NCI-H774 (cell line): Measurements from ENCODE around the gene TAF11L3.
"Not testable (repeated sequence)": the region's sequence is repeated elsewhere in the genome, so short reads cannot be mapped to it uniquely, and the experiment has no call there.

Source experiments
- DNase-seq: peaks from one replicate; lab custom pipeline; 2025; lab: John Stamatoyannopoulos, UW

The TAF11L3 gene

DNA sequence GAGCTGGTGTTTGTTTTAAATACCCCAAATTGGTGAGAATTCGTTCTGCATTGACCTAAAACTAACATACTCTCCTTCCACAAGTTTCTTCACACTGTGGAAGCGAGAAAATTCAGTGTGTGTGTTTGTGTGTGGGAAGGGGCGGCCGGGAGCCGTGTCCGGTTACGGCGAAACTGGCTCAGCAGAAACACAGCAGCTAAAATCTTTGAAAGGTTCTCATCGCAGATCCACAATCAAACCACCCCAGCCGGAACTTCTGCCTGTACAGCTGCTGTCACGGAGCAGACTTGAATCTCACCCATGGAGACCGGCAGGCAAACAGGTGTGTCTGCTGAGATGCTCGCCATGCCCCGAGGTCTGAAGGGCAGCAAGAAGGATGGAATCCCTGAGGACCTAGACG is at the start of gene TAF11L3:
Gene TAF11L3 (plus strand): TSS at position 301 of the 400 bp plus-strand sequence.
- DNase-seq, result not testable (repeated sequence)

GRCh38 chr5:17470064-17470463 is 48.1 kb upstream of the TAF11L3 start:
- DNase-seq, result no peak

DNA sequence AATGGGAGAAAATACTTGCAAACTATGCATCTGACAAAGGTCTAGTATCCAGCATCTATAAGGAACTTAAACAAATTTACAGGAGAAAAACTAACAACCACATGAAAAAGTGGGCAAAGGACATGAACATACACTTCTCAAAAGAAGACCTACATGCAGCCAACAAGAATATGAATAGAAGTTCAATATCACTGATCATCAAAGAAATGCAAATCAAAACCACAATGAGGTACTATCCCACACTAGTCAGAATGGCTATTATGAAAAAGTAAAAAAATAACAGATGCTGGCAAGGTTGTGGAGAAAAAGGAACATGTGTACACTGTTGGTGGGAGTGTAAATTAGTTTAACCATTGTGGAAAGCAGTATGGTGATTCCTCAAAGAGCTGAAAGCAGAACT is 43.1 kb upstream of the TAF11L3 start:
- DNase-seq, result not testable (repeated sequence)

DNA sequence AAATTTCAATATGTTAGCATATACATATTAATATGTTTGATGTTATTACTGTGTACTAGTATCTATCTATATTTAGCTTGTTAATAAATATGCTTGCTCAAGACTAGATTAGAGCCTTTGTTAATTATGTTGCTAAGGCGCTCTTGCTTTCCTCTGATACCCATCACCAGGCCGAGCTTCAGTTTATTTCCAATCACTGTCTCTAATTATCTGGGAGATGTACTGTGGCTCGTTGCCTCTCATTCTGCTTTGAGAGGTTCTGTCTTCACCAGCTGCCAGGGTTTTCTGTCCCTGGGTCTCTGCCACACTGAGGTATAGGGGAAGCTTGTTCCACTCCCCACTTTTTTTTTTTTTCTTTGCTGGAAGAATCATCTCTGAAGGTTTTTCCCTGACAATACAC is 41.1 kb upstream of the TAF11L3 start:
- DNase-seq, result no peak

- DNase-seq, result no peak
Measured at GRCh38 chr5:17477573-17478265, 40.4 kb upstream of the TAF11L3 start.

DNA sequence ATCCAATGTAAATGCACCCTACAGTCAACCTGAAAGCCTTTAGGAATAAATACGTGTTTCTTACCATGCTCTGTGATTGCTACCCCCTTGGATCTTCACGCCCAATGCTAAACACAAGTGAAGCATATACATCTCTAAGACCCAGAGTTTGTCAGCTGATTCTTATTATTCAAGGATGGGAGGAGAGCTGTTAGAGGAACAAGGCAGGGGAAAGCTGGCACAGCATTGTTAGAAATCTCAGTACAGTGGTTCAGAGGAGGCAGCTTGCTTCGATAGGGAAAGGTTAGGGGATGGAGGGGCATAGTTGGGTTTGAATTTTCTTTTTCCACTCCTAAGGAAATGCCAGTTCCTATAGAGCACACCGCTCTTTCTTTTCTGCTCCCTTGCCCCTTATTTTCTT is 36.8 kb upstream of the TAF11L3 start:
- DNase-seq, result no peak

DNA sequence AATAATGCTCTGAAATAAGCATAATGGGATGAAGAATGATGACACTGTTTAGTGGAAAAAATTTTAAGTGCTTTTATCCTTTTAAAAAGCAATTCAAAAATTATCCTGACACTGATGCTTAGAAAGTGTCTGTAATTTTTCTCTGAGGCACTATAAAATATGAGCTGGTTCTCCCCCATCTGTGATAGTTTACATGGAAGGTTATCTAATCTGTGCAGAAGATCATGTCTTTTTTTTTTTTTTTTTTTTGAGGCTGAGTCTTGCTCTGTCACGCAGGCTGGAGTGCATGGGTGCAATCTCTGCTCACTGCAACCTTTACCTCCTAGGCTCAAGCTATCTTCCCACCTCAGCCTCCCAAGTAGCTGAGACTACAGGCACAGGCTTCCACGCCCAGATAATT is 35.4 kb upstream of the TAF11L3 start:
- no peak for DNase-seq

DNA sequence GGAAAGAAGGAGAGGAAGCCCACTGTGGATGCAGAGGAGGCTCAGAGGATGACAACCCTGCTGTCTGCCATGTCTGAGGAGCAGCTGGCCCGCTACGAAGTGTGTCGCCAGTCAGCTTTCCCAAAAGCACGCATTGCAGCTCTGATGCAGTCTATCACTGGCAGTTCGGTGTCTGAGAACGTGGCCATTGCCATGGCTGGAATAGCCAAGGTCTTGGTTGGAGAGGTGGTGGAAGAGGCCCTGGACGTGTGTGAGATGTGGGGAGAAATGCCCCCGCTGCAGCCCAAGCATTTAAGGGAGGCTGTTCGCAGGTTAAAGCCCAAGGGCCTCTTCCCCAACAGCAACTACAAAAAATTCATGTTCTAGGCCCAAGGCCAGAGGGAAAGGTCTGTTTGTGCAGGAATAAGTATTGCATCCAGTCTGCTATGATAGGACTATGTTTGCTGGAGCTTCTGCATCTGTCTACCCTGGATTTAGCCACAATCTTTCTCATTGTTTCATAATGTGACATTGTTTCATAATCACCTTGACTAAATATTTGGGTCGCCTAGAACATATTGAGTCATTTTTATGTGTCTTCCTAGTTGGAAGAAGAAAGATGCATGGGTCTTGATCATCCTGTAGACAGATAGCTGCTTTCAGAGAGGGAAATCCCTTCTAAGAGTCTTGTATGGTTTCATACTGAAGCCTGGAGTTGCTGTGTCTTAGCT is 31.5 kb upstream of the TAF11L3 start:
- not testable (repeated sequence) for DNase-seq

DNA sequence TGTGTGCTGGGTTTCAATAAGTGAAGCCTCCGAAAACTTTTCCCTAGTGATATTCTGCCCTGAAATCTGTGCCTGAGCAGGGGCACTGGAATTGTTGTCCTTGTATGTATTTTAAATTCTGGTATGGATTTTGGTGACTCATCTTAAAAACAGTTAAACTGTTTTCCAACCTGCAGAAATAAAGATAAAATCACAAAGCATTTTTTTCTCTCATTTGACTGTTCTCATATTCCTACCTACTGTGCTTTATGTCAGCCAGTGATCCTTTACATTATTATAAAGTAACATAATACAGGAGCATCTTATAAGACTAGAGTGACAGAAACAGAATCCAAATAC is 31.0 kb upstream of the TAF11L3 start:
- DNase-seq, result no peak

- DNase-seq, result not testable (repeated sequence)
Measured at GRCh38 chr5:17491257-17491656, 26.9 kb upstream of the TAF11L3 start.

GRCh38 chr5:17492770-17493169 is 25.4 kb upstream of the TAF11L3 start:
- DNase-seq, result no peak

DNA sequence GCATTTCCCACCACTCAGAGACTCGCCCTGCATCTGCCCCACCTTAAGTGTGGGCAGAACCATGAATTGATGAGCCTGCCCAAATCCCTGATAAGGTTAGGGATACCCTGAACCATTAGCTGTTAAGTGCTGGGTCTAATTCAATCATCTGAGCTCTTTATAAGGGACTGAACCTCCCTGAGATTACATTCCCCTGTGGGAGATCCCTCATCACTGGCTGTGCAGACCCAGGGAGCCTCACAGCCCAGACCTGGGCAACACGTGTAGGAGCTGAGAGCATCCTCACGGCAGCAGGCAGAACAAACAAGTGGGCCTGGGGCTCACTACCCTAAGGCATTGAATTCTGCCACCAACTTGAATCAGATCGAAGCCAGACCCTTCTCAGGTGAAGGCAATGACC is 20.7 kb upstream of the TAF11L3 start:
- no peak for DNase-seq

- not testable (repeated sequence) for DNase-seq
Measured at GRCh38 chr5:17497931-17498330, 20.2 kb upstream of the TAF11L3 start, which contains the start of gene TAF11L2. Gene TAF11L2 (plus strand): TSS chr5:17498231.

GRCh38 chr5:17511775-17512325 is 6.3 kb upstream of the TAF11L3 start:
- DNase-seq, result no peak

DNA sequence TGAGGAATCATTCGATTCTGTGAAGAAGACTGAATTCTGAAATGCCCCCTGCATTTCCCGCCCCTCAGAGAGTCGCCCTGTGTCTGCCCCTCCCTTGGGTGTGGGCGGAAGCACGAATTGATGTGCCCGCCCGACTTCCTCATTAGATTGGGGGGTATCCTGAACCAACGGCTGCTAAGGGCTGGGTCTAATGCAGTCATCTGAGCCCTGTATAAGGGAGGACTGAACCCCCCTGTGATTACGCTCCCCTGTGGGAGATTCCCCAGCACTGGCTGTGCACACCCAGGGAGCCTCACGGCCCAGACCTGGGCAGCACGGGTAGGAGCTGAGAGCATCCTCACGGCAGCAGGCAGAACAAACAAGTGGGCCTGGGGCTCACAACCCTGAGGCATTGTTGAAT is 641 bp upstream of the TAF11L3 start:
- not testable (repeated sequence) for DNase-seq

DNA sequence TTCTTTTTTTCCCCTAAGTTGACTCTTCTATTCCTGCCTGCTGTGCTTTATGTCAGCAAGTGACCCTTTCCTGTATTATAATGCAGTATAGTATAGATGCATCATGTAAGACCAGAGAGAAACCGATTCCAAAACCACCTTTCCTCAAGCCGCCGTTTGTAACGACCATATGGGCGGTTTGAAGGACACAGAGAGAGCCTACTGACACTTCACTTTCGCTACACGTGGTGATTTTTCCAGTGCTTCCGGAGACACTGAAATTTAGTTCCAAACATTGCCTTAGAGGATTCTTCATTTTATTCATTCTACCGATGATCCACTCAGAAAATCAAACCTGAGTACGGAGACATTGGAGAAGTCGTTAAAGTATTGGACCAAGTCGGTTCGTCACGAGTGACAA is 1.3 kb downstream of the TAF11L3 start:
- DNase-seq, result not testable (repeated sequence)

GRCh38 chr5:17521501-17521900 is 3.3 kb downstream of the TAF11L3 start, which contains the start of gene TAF11L4:
Gene TAF11L4 (plus strand): TSS chr5:17521801.
- not testable (repeated sequence) for DNase-seq

DNA sequence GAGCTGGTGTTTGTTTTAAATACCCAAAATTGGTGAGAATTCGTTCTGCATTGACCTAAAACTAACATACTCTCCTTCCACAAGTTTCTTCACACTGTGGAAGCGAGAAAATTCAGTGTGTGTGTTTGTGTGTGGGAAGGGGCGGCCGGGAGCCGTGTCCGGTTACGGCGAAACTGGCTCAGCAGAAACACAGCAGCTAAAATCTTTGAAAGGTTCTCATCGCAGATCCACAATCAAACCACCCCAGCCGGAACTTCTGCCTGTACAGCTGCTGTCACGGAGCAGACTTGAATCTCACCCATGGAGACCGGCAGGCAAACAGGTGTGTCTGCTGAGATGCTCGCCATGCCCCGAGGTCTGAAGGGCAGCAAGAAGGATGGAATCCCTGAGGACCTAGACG is 6.8 kb downstream of the TAF11L3 start, which contains the start of gene TAF11L5:
Gene TAF11L5 (plus strand): TSS at position 301 of the 400 bp plus-strand sequence.
- DNase-seq, result not testable (repeated sequence)

GRCh38 chr5:17526504-17526903 is 8.3 kb downstream of the TAF11L3 start:
- DNase-seq, result not testable (repeated sequence)

DNA sequence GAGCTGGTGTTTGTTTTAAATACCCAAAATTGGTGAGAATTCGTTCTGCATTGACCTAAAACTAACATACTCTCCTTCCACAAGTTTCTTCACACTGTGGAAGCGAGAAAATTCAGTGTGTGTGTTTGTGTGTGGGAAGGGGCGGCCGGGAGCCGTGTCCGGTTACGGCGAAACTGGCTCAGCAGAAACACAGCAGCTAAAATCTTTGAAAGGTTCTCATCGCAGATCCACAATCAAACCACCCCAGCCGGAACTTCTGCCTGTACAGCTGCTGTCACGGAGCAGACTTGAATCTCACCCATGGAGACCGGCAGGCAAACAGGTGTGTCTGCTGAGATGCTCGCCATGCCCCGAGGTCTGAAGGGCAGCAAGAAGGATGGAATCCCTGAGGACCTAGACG is 10.2 kb downstream of the TAF11L3 start, which contains the start of gene TAF11L6:
Gene TAF11L6 (plus strand): TSS at position 301 of the 400 bp plus-strand sequence.
- not testable (repeated sequence) for DNase-seq
